Keratinocyte (primary cell): ENCODE data around the gene LMBR1. TPM values are rescaled to one million over a fixed set of nuclear protein-coding genes. Genes with fewer than 3 reads are reported as not detected.

Experiments
- DNase-seq: peaks from one replicate; pipeline ENCODE4 v3.0.0-alpha.2; 2011; ENCODE audit warnings: low read depth, missing footprints, low spot score
- FAIRE-seq: peaks from 2 replicates; lab custom pipeline; 2011; peaks lifted over from hg19 to GRCh38; lab: Jason Lieb, UNC
- H2AFZ ChIP-seq: 2 replicates; pipeline ENCODE4 v1.6.0; 2012; ENCODE audit warnings: low read length, control low read depth, inconsistent platforms; ENCODE audit not compliant: control insufficient read depth
- H3K27ac ChIP-seq: 2 replicates; pipeline ENCODE4 v1.5.1; 2011; ENCODE audit warnings: low read length; ENCODE audit not compliant: control insufficient read depth, insufficient read depth
- H3K27me3 ChIP-seq: 3 replicates; pipeline ENCODE4 v1.6.0; 2011; ENCODE audit warnings: low read length; ENCODE audit not compliant: control insufficient read depth, insufficient read depth; ENCODE audit errors: extremely low read depth
- H3K36me3 ChIP-seq, 2 experiments: 2 replicates in 1 of 2; 3 replicates in 1 of 2; pipeline ENCODE4 v1.5.1; 2011; ENCODE audit warnings: low read length in 2 of 2, mild to moderate bottlenecking in 1 of 2; ENCODE audit not compliant: control insufficient read depth in 2 of 2, insufficient read depth in 2 of 2; ENCODE audit errors: extremely low read depth in 1 of 2
- H3K4me1 ChIP-seq: 3 replicates; pipeline ENCODE4 v1.5.1; 2011; ENCODE audit warnings: low read length; ENCODE audit not compliant: control insufficient read depth, insufficient read depth; ENCODE audit errors: extremely low read depth
- H3K4me2 ChIP-seq: 3 replicates; pipeline ENCODE4 v1.6.0; 2011; ENCODE audit warnings: low read depth, low read length; ENCODE audit not compliant: control insufficient read depth, insufficient read depth; ENCODE audit errors: extremely low read depth
- H3K4me3 ChIP-seq, 3 experiments: fragments of 200-600 bp in 1 of 3; sonication (generic) in 1 of 3; 2 replicates in 2 of 3; 3 replicates in 1 of 3; pipeline ENCODE4 v1.5.1; 2011 to 2016; ENCODE audit warnings: low read length in 3 of 3, mild to moderate bottlenecking in 3 of 3, control low read depth in 2 of 3, inconsistent platforms in 1 of 3, low read depth in 1 of 3, mixed read lengths in 1 of 3, mixed run types in 1 of 3, moderate library complexity in 1 of 3; ENCODE audit not compliant: control insufficient read depth in 2 of 3, insufficient read depth in 2 of 3; ENCODE audit errors: extremely low read depth in 1 of 3
- H3K79me2 ChIP-seq: 2 replicates; pipeline ENCODE4 v1.6.0; 2012; ENCODE audit warnings: low read length; ENCODE audit not compliant: control insufficient read depth, insufficient read depth
- H3K9ac ChIP-seq: 3 replicates; pipeline ENCODE4 v1.6.0; 2011; ENCODE audit warnings: low read length; ENCODE audit not compliant: control insufficient read depth, insufficient read depth; ENCODE audit errors: extremely low read depth
- H3K9me1 ChIP-seq: 3 replicates; pipeline ENCODE4 v1.6.0; 2011; ENCODE audit warnings: low read length; ENCODE audit not compliant: control insufficient read depth, insufficient read depth; ENCODE audit errors: extremely low read depth
- H3K9me3 ChIP-seq: 2 replicates; pipeline ENCODE4 v1.5.1; 2012; ENCODE audit warnings: low read depth, low read length; ENCODE audit not compliant: control insufficient read depth
- H4K20me1 ChIP-seq: 3 replicates; pipeline ENCODE4 v1.6.0; 2011; ENCODE audit warnings: low read length; ENCODE audit not compliant: control insufficient read depth, insufficient read depth; ENCODE audit errors: extremely low read depth
- EZH2 ChIP-seq: IDR thresholded peaks from one replicate; pipeline ENCODE4 v1.6.1; 2012; ENCODE audit warnings: inconsistent platforms, mild to moderate bottlenecking, low read length, moderate library complexity
- dilution Hi-C: fragments of 300-500 bp; cut with MboI; formaldehyde crosslinking; loops from one replicate; pipeline ENCODE4 v1.7.0; 2020; ENCODE audit warnings: low sequenced_read_pairs; ENCODE audit not compliant: extremely low pct_ligation_motif_present
- polyA plus RNA-seq, 5 experiments: library from polyadenylated mRNA; depleted of rRNA in 3 of 5; stranded (reverse) in 3 of 5; stranded (forward) in 1 of 5; unstranded in 1 of 5; fragments of >200 nt; gene quantifications; 1 replicate in 1 of 5; 2 replicates in 3 of 5; 3 replicates in 1 of 5; pipeline versions ENCODE4 v1.2.1 to v1.2.3, GENCODE V29; 2011 to 2012; ENCODE audit warnings: missing spikeins in 2 of 5, low read depth in 1 of 5, low replicate concordance in 1 of 5
- TF ChIP-seq, protein P1 (sequence below), 3 experiments: IDR thresholded peaks in 1 of 3; conservative IDR thresholded peaks in 1 of 3; optimal IDR thresholded peaks in 1 of 3; 2 replicates in 2 of 3; 3 replicates in 1 of 3; pipeline versions ENCODE3 to v1.5.1; 2011; ENCODE audit warnings: low read length in 3 of 3, mild to moderate bottlenecking in 3 of 3, moderate library complexity in 2 of 3, control low read depth in 1 of 3, inconsistent platforms in 1 of 3; ENCODE audit not compliant: insufficient read depth in 2 of 3; ENCODE audit errors: extremely low read depth in 1 of 3

Gene LMBR1
- polyA plus RNA-seq, 1 donor (not counting 4 experiments of a cell fraction or from before 2014, with no cell fraction given), result 30.2 TPM

DNA sequence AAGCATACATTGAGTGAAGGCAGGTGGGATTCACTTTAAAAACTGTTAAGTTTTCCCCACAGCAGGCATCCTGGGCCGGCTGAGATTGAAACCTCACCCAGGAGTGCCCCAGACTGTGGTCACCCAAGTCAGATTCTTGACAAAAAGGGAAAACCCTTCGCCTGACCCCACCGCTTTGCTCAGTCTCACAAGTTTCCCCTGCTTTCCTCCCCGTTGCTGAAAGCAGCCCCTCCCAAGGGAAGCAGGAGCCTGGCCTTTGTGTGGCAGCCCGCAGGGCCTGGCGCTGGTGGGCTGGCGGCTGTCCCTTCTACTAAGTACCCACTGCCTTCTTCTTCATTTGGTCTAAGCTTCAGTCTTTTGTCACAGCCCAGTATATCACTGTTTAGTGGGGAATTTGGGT, 236.4 kb downstream of the LMBR1 start:
- no peak for TF ChIP-seq EZH2
- TF ChIP-seq, protein P1, sequence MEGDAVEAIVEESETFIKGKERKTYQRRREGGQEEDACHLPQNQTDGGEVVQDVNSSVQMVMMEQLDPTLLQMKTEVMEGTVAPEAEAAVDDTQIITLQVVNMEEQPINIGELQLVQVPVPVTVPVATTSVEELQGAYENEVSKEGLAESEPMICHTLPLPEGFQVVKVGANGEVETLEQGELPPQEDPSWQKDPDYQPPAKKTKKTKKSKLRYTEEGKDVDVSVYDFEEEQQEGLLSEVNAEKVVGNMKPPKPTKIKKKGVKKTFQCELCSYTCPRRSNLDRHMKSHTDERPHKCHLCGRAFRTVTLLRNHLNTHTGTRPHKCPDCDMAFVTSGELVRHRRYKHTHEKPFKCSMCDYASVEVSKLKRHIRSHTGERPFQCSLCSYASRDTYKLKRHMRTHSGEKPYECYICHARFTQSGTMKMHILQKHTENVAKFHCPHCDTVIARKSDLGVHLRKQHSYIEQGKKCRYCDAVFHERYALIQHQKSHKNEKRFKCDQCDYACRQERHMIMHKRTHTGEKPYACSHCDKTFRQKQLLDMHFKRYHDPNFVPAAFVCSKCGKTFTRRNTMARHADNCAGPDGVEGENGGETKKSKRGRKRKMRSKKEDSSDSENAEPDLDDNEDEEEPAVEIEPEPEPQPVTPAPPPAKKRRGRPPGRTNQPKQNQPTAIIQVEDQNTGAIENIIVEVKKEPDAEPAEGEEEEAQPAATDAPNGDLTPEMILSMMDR (optimal IDR thresholded peaks at IDR 0.05 in 1 of 3, IDR thresholded peaks at IDR 0.05 in 1 of 3, conservative IDR thresholded peaks at IDR 0.05 in 1 of 3; ENCODE audit: extremely low read depth in 1 of 3, insufficient read depth in 2 of 3, low read length in 3 of 3), result no peak

DNA sequence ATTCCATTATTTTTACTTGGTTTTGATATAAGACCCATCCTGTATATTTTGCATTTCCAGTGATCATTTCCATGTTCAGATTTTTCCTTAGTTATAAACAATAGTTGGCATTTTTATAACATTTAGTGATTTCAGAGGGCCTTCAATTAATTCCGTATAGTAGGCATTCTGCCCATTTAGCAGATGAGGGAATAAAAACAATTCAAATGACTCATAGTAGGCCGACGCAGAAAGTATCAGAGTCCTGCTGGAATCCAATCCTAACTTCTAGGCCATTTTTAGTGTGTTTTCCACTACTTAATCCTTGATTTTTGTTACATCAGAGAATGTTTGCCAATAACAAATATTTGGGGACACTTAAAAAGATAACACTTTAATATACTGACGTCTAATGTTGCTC, 237.0 kb downstream of the LMBR1 start:
- Histone ChIP-seq H4K20me1 (no peaks in the 10 kb centered on the region), H3K79me2 (no peaks in the 10 kb centered on the region), H3K36me3 (no peaks in the 10 kb centered on the region), H3K9me3 (no peaks in the 10 kb centered on the region), H3K4me2 (no peak overlapping the region), H3K9me1 (no peaks in the 10 kb centered on the region), H3K4me1 (peaks cover 3% of the 10 kb centered on the region), H2AFZ (no peak overlapping the region), H3K27ac (no peak overlapping the region), H3K4me3 (no peak overlapping the region), H3K27me3 (no peaks in the 10 kb centered on the region), H3K9ac (no peak overlapping the region)
- dilution Hi-C loops, result no loop called here
- FAIRE-seq (no peak), DNase-seq (no peak)
- TF ChIP-seq EZH2, result no peak
- TF ChIP-seq, protein P1 (optimal IDR thresholded peaks at IDR 0.05 in 1 of 3, IDR thresholded peaks at IDR 0.05 in 1 of 3, conservative IDR thresholded peaks at IDR 0.05 in 1 of 3; ENCODE audit: extremely low read depth in 1 of 3, insufficient read depth in 2 of 3, low read length in 3 of 3), result no peak

More for the DNA sequence above, 236.4 kb downstream of the LMBR1 start:
- no peaks in the 10 kb centered on the region for H3K27me3 ChIP-seq
- dilution Hi-C loops, result no loop called here
- peaks cover 3% of the 10 kb centered on the region for H3K4me1 ChIP-seq
- DNase-seq (no peak), FAIRE-seq (no peak)
- H3K4me3 ChIP-seq, result no peak overlapping the region
- H2AFZ ChIP-seq, result no peak overlapping the region
- no peaks in the 10 kb centered on the region for H3K36me3 ChIP-seq
- no peak overlapping the region for H3K9ac ChIP-seq
- no peaks in the 10 kb centered on the region for H3K79me2 ChIP-seq
- no peaks in the 10 kb centered on the region for H3K9me1 ChIP-seq
- H3K4me2 ChIP-seq, result no peak overlapping the region
- no peaks in the 10 kb centered on the region for H3K9me3 ChIP-seq
- H4K20me1 ChIP-seq, result no peaks in the 10 kb centered on the region
- H3K27ac ChIP-seq, result no peak overlapping the region
